HCT116 (cell line): ENCODE data around the gene SNRPB.

ENCODE experiments used
- CEBPB ChIP-seq: IDR thresholded peaks from 2 replicates; pipeline ENCODE4 v1.6.1; 2012; ENCODE audit warnings: low read depth
- EZH2 ChIP-seq: fragments of 200-600 bp; sonication (generic); IDR thresholded peaks from 2 replicates; pipeline ENCODE4 v1.6.1; 2017; ENCODE audit warnings: antibody characterized with exemption, mixed run types
- EZH2phosphoT487 ChIP-seq: fragments of 200-600 bp; IDR thresholded peaks from 2 replicates; pipeline ENCODE4 v1.6.1; 2018; ENCODE audit warnings: antibody characterized with exemption, borderline replicate concordance
- FOSL1 ChIP-seq: IDR thresholded peaks from 2 replicates; pipeline ENCODE4 v1.6.1; 2012; ENCODE audit warnings: low read depth
- JUND ChIP-seq: IDR thresholded peaks from 2 replicates; pipeline ENCODE4 v1.6.1; 2012
- POLR2A ChIP-seq: IDR thresholded peaks from 2 replicates; pipeline ENCODE4 v1.7.0; 2011; ENCODE audit warnings: borderline replicate concordance; ENCODE audit not compliant: insufficient read depth, insufficient read length; ENCODE audit errors: extremely low read depth
- POLR2AphosphoS5 ChIP-seq: IDR thresholded peaks from 2 replicates; pipeline ENCODE4 v1.6.1; 2011; ENCODE audit warnings: mild to moderate bottlenecking, low read depth, low read length, moderate library complexity
- RAD21 ChIP-seq: IDR thresholded peaks from 2 replicates; pipeline ENCODE4 v1.6.1; 2012; ENCODE audit warnings: low read depth, mild to moderate bottlenecking
- TCF7L2 ChIP-seq: IDR thresholded peaks from 2 replicates; pipeline ENCODE4 v1.7.0; 2011; ENCODE audit warnings: borderline replicate concordance, inconsistent platforms; ENCODE audit not compliant: insufficient read depth, insufficient read length; ENCODE audit errors: extremely low read depth
- ZNF274 ChIP-seq: fragments of 200-500 bp; sonication (Bioruptor generic); IDR thresholded peaks from 2 replicates; pipeline ENCODE4 v1.6.1; 2014; ENCODE audit warnings: mild to moderate bottlenecking, low read depth, low read length, inconsistent platforms
- TF ChIP-seq, protein P1 (sequence below): IDR thresholded peaks from 2 replicates; pipeline ENCODE4 v1.6.1; 2012; ENCODE audit warnings: low read depth
- TF ChIP-seq, protein P2 (sequence below), 3 experiments: fragments of 200-600 bp in 1 of 3; sonication (generic) in 1 of 3; IDR thresholded peaks in 2 of 3; conservative IDR thresholded peaks in 1 of 3; 2 replicates each; pipeline ENCODE4 v1.5.1; 2012 to 2017; ENCODE audit warnings: low read depth in 2 of 3, low read length in 2 of 3, antibody characterized with exemption in 1 of 3, borderline replicate concordance in 1 of 3, control low read depth in 1 of 3, mild to moderate bottlenecking in 1 of 3, mixed read lengths in 1 of 3, mixed run types in 1 of 3, moderate library complexity in 1 of 3; ENCODE audit not compliant: insufficient read depth in 1 of 3

DNA sequence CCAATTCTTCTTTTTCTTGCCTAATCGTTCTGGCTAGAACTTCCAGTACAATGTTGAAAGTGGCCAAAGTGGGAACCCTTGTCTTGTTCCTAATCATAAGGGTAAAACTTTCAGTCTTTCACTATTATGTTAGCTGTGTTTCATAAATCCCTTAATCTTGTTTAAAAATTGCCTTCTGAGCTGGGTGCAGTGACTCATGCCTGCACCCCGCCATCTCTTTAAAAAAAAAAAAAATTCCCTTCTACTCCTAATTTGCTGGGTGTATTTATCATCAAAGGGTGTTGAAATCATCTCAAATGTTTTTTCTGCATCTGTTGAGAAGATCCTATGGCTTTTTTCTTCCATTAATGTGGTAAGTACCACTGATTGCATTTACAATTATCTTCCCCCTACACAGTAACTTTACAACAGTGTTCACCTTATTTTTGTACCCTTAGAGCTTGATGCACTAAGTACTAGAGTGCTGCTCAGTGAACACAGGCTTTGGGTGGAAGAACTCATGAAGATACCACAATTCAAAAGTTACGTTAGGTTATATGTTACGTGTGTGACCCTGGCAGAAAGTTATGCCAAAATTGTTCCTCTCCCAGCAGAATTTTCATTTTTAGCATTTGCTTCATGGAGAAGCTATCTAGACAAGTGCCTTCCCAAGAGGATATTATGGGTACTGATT lies 9.7 kb downstream of the SNRPB start:
- TF ChIP-seq POLR2A (no peak), CEBPB (no peak), TCF7L2 (no peak), RAD21 (no peak), ZNF274 (no peak), EZH2phosphoT487 (no peak), EZH2 (no peak), JUND (no peak), POLR2AphosphoS5 (no peak), FOSL1 (no peak)
- TF ChIP-seq, protein P1, sequence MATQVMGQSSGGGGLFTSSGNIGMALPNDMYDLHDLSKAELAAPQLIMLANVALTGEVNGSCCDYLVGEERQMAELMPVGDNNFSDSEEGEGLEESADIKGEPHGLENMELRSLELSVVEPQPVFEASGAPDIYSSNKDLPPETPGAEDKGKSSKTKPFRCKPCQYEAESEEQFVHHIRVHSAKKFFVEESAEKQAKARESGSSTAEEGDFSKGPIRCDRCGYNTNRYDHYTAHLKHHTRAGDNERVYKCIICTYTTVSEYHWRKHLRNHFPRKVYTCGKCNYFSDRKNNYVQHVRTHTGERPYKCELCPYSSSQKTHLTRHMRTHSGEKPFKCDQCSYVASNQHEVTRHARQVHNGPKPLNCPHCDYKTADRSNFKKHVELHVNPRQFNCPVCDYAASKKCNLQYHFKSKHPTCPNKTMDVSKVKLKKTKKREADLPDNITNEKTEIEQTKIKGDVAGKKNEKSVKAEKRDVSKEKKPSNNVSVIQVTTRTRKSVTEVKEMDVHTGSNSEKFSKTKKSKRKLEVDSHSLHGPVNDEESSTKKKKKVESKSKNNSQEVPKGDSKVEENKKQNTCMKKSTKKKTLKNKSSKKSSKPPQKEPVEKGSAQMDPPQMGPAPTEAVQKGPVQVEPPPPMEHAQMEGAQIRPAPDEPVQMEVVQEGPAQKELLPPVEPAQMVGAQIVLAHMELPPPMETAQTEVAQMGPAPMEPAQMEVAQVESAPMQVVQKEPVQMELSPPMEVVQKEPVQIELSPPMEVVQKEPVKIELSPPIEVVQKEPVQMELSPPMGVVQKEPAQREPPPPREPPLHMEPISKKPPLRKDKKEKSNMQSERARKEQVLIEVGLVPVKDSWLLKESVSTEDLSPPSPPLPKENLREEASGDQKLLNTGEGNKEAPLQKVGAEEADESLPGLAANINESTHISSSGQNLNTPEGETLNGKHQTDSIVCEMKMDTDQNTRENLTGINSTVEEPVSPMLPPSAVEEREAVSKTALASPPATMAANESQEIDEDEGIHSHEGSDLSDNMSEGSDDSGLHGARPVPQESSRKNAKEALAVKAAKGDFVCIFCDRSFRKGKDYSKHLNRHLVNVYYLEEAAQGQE = no peak
- TF ChIP-seq, protein P2, sequence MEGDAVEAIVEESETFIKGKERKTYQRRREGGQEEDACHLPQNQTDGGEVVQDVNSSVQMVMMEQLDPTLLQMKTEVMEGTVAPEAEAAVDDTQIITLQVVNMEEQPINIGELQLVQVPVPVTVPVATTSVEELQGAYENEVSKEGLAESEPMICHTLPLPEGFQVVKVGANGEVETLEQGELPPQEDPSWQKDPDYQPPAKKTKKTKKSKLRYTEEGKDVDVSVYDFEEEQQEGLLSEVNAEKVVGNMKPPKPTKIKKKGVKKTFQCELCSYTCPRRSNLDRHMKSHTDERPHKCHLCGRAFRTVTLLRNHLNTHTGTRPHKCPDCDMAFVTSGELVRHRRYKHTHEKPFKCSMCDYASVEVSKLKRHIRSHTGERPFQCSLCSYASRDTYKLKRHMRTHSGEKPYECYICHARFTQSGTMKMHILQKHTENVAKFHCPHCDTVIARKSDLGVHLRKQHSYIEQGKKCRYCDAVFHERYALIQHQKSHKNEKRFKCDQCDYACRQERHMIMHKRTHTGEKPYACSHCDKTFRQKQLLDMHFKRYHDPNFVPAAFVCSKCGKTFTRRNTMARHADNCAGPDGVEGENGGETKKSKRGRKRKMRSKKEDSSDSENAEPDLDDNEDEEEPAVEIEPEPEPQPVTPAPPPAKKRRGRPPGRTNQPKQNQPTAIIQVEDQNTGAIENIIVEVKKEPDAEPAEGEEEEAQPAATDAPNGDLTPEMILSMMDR (IDR thresholded peaks at IDR 0.05 in 2 of 3, conservative IDR thresholded peaks at IDR 0.05 in 1 of 3; ENCODE audit: borderline replicate concordance in 1 of 3, insufficient read depth in 1 of 3, low read depth in 2 of 3, low read length in 2 of 3) = no peak
